HCT116 (cell line): ENCODE data around the gene IRF9. TPM values are rescaled to one million over a fixed set of nuclear protein-coding genes. Genes with fewer than 3 reads are reported as not detected.
A peak's percentile ranks its signal among the peaks of the same experiment; 100 is the strongest.

Source experiments
- ATAC-seq: fragments of 200-7000 bp; cut with Tn5 transposase; 2 replicates; pipeline ENCODE4 v1.9.1; 2020; ENCODE audit warnings: mild to moderate bottlenecking, moderate library complexity
- BruUV-seq: library from RNA; stranded (reverse); fragments of 400-500 nt; replicated peaks from 2 replicates; lab custom pipeline; 2021; lab: Mats Ljungman, UMichigan
- CTCF ChIA-PET: fragments of 300-600 bp; sonication (Branson Sonifier 250); formaldehyde crosslinking; loops from one replicate; lab custom pipeline; 2021; ENCODE audit warnings: antibody characterized with exemption; lab: Charles Lee
- POLR2A ChIA-PET: fragments of 300-600, 350-600 bp; sonication (Branson Sonifier 250); formaldehyde crosslinking; loops from one replicate; lab custom pipeline; 2021; ENCODE audit warnings: antibody characterized with exemption; lab: Charles Lee
- RAD21 ChIA-PET, 2 experiments: fragments of 300-600 bp; sonication (Branson Sonifier 250); formaldehyde crosslinking; loops; one replicate each; lab custom pipeline; 2023; ENCODE audit warnings: low total read pairs in 2 of 2; ENCODE audit not compliant: uncharacterized antibody in 2 of 2, unreplicated experiment in 2 of 2, low non-redundant PET in 1 of 2; lab: Charles Lee
- DNase-seq: peaks from one replicate; pipeline ENCODE4 v3.0.0-alpha.2; 2010; ENCODE audit warnings: low read depth, low spot score
- H2AFZ ChIP-seq: fragments of 200-600 bp; shearing (Covaris generic), sonication (generic); 2 replicates; pipeline ENCODE4 v1.6.1; 2017; ENCODE audit warnings: low read depth, mixed run types, mixed read lengths, antibody characterized with exemption, low read length; ENCODE audit not compliant: poor library complexity, severe bottlenecking
- H3K27ac ChIP-seq: 2 replicates; pipeline ENCODE4 v1.5.1; 2012; ENCODE audit warnings: low read depth, low read length
- H3K27me3 ChIP-seq: fragments of 200-600 bp; sonication (generic); 2 replicates; pipeline ENCODE4 v1.6.1; 2016; ENCODE audit warnings: mixed run types, low read length, mixed read lengths; ENCODE audit not compliant: insufficient read depth
- H3K36me3 ChIP-seq, 2 experiments: fragments of 200-500 bp in 1 of 2; fragments of 200-600 bp in 1 of 2; sonication (Bioruptor generic) in 1 of 2; sonication (generic) in 1 of 2; 2 replicates each; pipeline versions ENCODE4 v1.5.1 to v1.6.1; 2014 to 2016; ENCODE audit warnings: low read length in 2 of 2, inconsistent platforms in 1 of 2, mixed read lengths in 1 of 2, mixed run types in 1 of 2; ENCODE audit not compliant: insufficient read depth in 2 of 2, control insufficient read depth in 1 of 2
- H3K4me1 ChIP-seq, 2 experiments: fragments of 200-600 bp in 1 of 2; sonication (generic) in 1 of 2; 2 replicates each; pipeline versions ENCODE4 v1.5.1 to v1.6.1; 2012 to 2017; ENCODE audit warnings: low read length in 2 of 2, inconsistent platforms in 1 of 2, mild to moderate bottlenecking in 1 of 2, mixed read lengths in 1 of 2, mixed run types in 1 of 2, moderate library complexity in 1 of 2; ENCODE audit not compliant: insufficient read depth in 2 of 2, control insufficient read depth in 1 of 2
- H3K4me2 ChIP-seq: fragments of 200-600 bp; sonication (generic); 2 replicates; pipeline ENCODE4 v1.6.1; 2017; ENCODE audit warnings: mixed run types, low read length, mixed read lengths
- H3K4me3 ChIP-seq, 2 experiments: fragments of 200-600 bp in 1 of 2; sonication (generic) in 1 of 2; replicated peaks in 1 of 2; 2 replicates each; pipeline ENCODE4 v1.5.1; 2011 to 2016; ENCODE audit warnings: low read length in 2 of 2, control low read depth in 1 of 2, low read depth in 1 of 2, mild to moderate bottlenecking in 1 of 2, mixed read lengths in 1 of 2, mixed run types in 1 of 2
- H3K79me2 ChIP-seq: fragments of 200-600 bp; sonication (generic); 2 replicates; pipeline ENCODE4 v1.6.1; 2017; ENCODE audit warnings: mild to moderate bottlenecking, mixed run types, low read length, moderate library complexity, mixed read lengths; ENCODE audit not compliant: insufficient read depth
- H3K9ac ChIP-seq: fragments of 200-600 bp; sonication (generic); 2 replicates; pipeline ENCODE4 v1.6.1; 2016; ENCODE audit warnings: low read length, mixed read lengths
- H3K9me2 ChIP-seq: fragments of 200-600 bp; sonication (generic), shearing (Covaris generic); 2 replicates; pipeline ENCODE4 v1.6.1; 2017; ENCODE audit warnings: mixed run types, mild to moderate bottlenecking, moderate library complexity; ENCODE audit not compliant: insufficient read depth
- H3K9me3 ChIP-seq, 2 experiments: fragments of 200-500 bp in 1 of 2; fragments of 200-600 bp in 1 of 2; sonication (Bioruptor generic) in 1 of 2; sonication (generic) in 1 of 2; 2 replicates each; pipeline ENCODE4 v1.6.1; 2014 to 2017; ENCODE audit warnings: low read length in 2 of 2, mixed read lengths in 2 of 2, inconsistent platforms in 1 of 2, low read depth in 1 of 2, mild to moderate bottlenecking in 1 of 2, mixed run types in 1 of 2, moderate library complexity in 1 of 2; ENCODE audit not compliant: control insufficient read depth in 1 of 2, insufficient read depth in 1 of 2
- H4K20me1 ChIP-seq: fragments of 200-600 bp; sonication (generic), shearing (Covaris generic); 2 replicates; pipeline ENCODE4 v1.6.1; 2017; ENCODE audit warnings: mixed run types, mild to moderate bottlenecking, moderate library complexity; ENCODE audit not compliant: insufficient read depth
- CBX3 ChIP-seq: IDR thresholded peaks from 2 replicates; pipeline ENCODE4 v1.6.1; 2012; ENCODE audit warnings: low read depth
- CEBPB ChIP-seq: IDR thresholded peaks from 2 replicates; pipeline ENCODE4 v1.6.1; 2012; ENCODE audit warnings: low read depth
- EGR1 ChIP-seq: IDR thresholded peaks from 2 replicates; pipeline ENCODE4 v1.6.1; 2012; ENCODE audit warnings: low read depth
- ELF1 ChIP-seq: IDR thresholded peaks from 2 replicates; pipeline ENCODE4 v1.6.1; 2012; ENCODE audit warnings: low read depth, borderline replicate concordance
- EZH2 ChIP-seq: fragments of 200-600 bp; sonication (generic); IDR thresholded peaks from 2 replicates; pipeline ENCODE4 v1.6.1; 2017; ENCODE audit warnings: antibody characterized with exemption, mixed run types
- EZH2phosphoT487 ChIP-seq: fragments of 200-600 bp; IDR thresholded peaks from 2 replicates; pipeline ENCODE4 v1.6.1; 2018; ENCODE audit warnings: antibody characterized with exemption, borderline replicate concordance
- FOSL1 ChIP-seq: IDR thresholded peaks from 2 replicates; pipeline ENCODE4 v1.6.1; 2012; ENCODE audit warnings: low read depth
- JUND ChIP-seq: IDR thresholded peaks from 2 replicates; pipeline ENCODE4 v1.6.1; 2012
- RAD21 ChIP-seq: IDR thresholded peaks from 2 replicates; pipeline ENCODE4 v1.6.1; 2012; ENCODE audit warnings: low read depth, mild to moderate bottlenecking
- SIN3A ChIP-seq: IDR thresholded peaks from 2 replicates; pipeline ENCODE4 v1.6.1; 2012; ENCODE audit warnings: low read depth
- SP1 ChIP-seq: IDR thresholded peaks from 2 replicates; pipeline ENCODE4 v1.6.1; 2012; ENCODE audit warnings: low read depth
- SRF ChIP-seq: IDR thresholded peaks from 2 replicates; pipeline ENCODE4 v1.6.1; 2012; ENCODE audit warnings: low read depth
- TCF7L2 ChIP-seq: IDR thresholded peaks from 2 replicates; pipeline ENCODE4 v1.7.0; 2011; ENCODE audit warnings: borderline replicate concordance, inconsistent platforms; ENCODE audit not compliant: insufficient read depth, insufficient read length; ENCODE audit errors: extremely low read depth
- YY1 ChIP-seq: IDR thresholded peaks from 2 replicates; pipeline ENCODE4 v1.6.1; 2011; ENCODE audit warnings: low read length, low read depth, moderate library complexity, mild to moderate bottlenecking; ENCODE audit not compliant: insufficient replicate concordance; ENCODE audit errors: extremely low read depth
- ZNF274 ChIP-seq: fragments of 200-500 bp; sonication (Bioruptor generic); IDR thresholded peaks from 2 replicates; pipeline ENCODE4 v1.6.1; 2014; ENCODE audit warnings: mild to moderate bottlenecking, low read depth, low read length, inconsistent platforms
- intact Hi-C: fragments of 100-400 bp; cut with micrococcal nuclease; formaldehyde crosslinking; loops from 2 replicates; pipeline ENCODE4 v1.10.0; 2022
- total RNA-seq: library from RNA; stranded (reverse); gene quantifications from one replicate; pipeline ENCODE4 v1.2.1, GENCODE V29; 2021; ENCODE audit not compliant: unreplicated experiment
- TF ChIP-seq, protein P1 (sequence below): IDR thresholded peaks from 2 replicates; pipeline ENCODE4 v1.6.1; 2012

IRF9 gene
- total RNA-seq, 1 experiment from 2014 or later = 21.7 TPM

DNA sequence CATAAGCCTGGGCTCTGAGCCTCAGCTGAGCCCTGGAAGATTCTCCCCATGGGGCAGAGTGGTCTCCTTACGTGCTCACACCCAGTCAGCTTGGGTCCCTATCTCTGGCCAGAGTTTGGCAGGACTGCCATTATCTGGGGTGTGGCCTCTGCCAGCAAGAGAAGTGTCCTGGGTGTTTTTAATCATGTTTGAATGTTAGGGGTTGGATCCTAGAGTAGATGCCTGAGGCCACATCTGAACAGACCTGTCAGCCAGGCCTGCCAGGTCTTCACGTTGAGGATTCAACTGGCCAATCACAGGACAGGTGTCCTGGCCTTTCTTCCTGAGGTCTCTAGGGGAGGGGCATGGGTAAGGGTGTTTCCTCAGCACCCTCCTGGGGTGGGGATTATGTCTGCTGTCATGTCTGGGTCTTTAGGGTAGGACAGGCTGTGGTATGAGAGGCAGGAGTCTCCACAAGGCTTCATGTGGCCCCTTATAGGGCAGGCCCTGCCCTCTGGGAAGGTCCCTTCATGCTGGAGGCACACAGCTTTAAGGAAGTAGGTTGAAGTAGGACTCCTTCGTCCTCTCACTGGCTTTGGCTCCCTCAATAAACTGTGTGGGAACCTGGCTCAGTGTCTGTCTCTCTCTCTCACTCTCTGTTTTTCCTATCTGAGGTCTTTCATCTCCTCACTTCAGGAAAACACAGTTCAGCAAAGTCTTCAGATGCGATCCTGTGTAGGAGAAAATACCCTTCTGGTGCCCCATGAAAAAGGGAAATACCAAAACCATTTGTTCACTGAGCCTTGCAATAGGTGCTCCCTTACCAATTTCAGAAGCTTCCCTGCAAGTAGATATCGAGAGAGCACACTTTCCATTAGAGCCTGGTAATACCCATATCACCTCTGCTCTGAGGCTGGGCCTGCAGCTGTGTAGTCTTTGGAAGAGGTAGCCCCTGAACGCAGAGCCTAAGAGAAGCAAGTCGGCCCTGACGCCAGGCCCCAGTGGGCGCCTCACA lies 37.3 kb upstream of the IRF9 start:
- Histone ChIP-seq H3K36me3 (peaks cover 15 to 19% of the 10 kb centered on the region in 2 experiments), H3K27me3 (no peaks in the 10 kb centered on the region), H2AFZ (no peak overlapping the region), H3K27ac (no peak overlapping the region), H3K9me2 (no peaks in the 10 kb centered on the region), H3K4me3 (no peak overlapping the region), H3K4me2 (no peak overlapping the region), H3K9me3 (no peaks in the 10 kb centered on the region), H3K9ac (no peak overlapping the region), H4K20me1 (no peaks in the 10 kb centered on the region), H3K79me2 (no peaks in the 10 kb centered on the region), H3K4me1 (no peaks in the 10 kb centered on the region)
- DNase-seq = no peak
- ChIA-PET POLR2A (interaction anchor here (1.4 kb wide), 1 partner anchor 9 kb away, joined by 6 read pairs; the partner anchor contains the start of genes DCAF11 and NRL), CTCF (interaction anchor here (1.0 kb wide), 1 partner anchor 9 kb away, joined by 3 read pairs; the partner anchor contains the start of genes DCAF11 and NRL), RAD21 (no interaction called here)
- TF ChIP-seq RAD21 = no peak
- no peak for TF ChIP-seq ZNF274
- TF ChIP-seq SP1 = no peak
- TF ChIP-seq YY1 = no peak
- no peak for TF ChIP-seq SRF
- no peak for TF ChIP-seq TCF7L2
- no peak for TF ChIP-seq ELF1
- TF ChIP-seq EGR1 = no peak
- TF ChIP-seq EZH2 = no peak
- no peak for TF ChIP-seq EZH2phosphoT487
- TF ChIP-seq, protein P1, sequence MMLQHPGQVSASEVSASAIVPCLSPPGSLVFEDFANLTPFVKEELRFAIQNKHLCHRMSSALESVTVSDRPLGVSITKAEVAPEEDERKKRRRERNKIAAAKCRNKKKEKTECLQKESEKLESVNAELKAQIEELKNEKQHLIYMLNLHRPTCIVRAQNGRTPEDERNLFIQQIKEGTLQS = no peak
- TF ChIP-seq CBX3 = no peak
- TF ChIP-seq FOSL1 = no peak
- TF ChIP-seq SIN3A = no peak
- TF ChIP-seq CEBPB = no peak
- no peak for TF ChIP-seq JUND
- ATAC-seq = no peak
- TSS peak; percentile 52 for BruUV-seq
- intact Hi-C loops = no loop called here
